ENCODE measurements around the gene EFCAB6. TPM values are rescaled to one million over a fixed set of nuclear protein-coding genes. Genes with fewer than 3 reads are reported as not detected.

The EFCAB6 gene
- polyA plus RNA-seq, 3 donors, result not detected

DNA sequence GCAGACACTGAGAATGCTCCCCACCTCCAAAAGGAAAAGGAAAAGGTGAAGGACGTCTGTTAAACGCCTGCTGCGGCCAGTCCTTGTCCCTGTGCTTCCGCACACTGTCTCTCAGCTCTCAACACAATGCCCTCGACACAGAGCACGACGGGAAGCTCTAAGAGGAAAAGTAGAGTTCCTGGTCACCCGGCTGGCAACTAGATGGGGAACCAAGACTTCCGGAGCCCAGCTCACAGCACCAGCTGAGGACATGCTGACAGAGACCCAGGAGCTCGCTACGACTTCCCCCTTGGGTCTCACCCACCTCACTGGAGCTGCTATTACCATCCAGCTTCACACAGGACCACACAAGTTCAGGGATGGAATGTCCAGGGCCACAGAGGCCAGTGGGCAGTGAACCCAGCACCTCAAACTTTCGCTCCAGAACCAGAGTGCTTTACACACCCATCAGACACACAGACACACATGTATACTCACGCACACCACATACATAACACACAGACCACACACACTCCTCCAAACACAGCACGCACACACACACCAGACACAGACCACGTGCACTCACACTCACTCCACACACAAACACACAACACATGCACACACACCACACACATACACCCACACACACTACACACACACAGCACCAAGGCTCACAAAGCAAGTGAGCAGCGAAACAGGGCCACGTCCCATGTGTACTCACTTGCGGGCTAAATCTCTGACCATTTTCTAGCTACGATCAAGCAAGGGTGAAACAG lies 40.6 kb upstream of the EFCAB6 start:
- Mint-ChIP-seq H3K27ac (peak overlapping the region in 1 of 7 donors; percentile 1), H3K4me3 (peak overlapping the region in 1 of 2 donors; percentile 8), H3K4me1 (peaks cover 7% of the 10 kb centered on the region), H3K36me3 (no peaks in the 10 kb centered on the region), H3K27me3 (ENCODE audit: low read depth in 3 of 3) (peaks cover 3 to 5% (median 5%) of the 10 kb centered on the region in 3 donors), H3K9me3 (peaks cover 0 to 7% (median 4%) of the 10 kb centered on the region in 7 donors)
- peak overlapping the region in 1 of 2 donors; percentile 27 for H3K27ac ChIP-seq (ENCODE audit: low read depth in 1 of 2, low read length in 2 of 2)
- DNase-seq, result peak in 1 of 3 donors; percentile 22
- peak overlapping the region; percentile 74 for H2AFZ ChIP-seq (ENCODE audit: insufficient read depth, low read depth, low read length, poor library complexity, severe bottlenecking)
- no peaks in the 10 kb centered on the region for H3K27me3 ChIP-seq (ENCODE audit: control insufficient read depth in 2 of 2, insufficient read depth in 2 of 2, low read length in 2 of 2)
- 53% methylated on average over 15 of the region's 19 CpGs for WGBS (ENCODE audit: insufficient coverage)
- no peak overlapping the region for H3K9ac ChIP-seq (ENCODE audit: insufficient read depth, low read length, poor library complexity, severe bottlenecking)
- H4K20me1 ChIP-seq (ENCODE audit: insufficient read depth, low read length), result no peaks in the 10 kb centered on the region
- H3K79me2 ChIP-seq (ENCODE audit: insufficient read depth, low read length), result no peaks in the 10 kb centered on the region
- H3K4me3 ChIP-seq (replicated peaks in 1 of 3; ENCODE audit: low read depth in 2 of 3, low read length in 3 of 3), result peak overlapping the region in 1 of 3 experiments; percentile 34
- peaks cover 0 to 14% of the 10 kb centered on the region in 2 donors for H3K4me1 ChIP-seq (ENCODE audit: control insufficient read depth in 1 of 2, insufficient read depth in 2 of 2, low read length in 2 of 2)
- peak overlapping the region; percentile 38 for H3K4me2 ChIP-seq (replicated peaks; ENCODE audit: extremely low read depth, low read length, poor library complexity, severe bottlenecking)
- H3K9me3 ChIP-seq (replicated peaks in 1 of 2; ENCODE audit: control insufficient read depth in 1 of 2, insufficient read depth in 1 of 2, low read length in 2 of 2), result no peaks in the 10 kb centered on the region
- TF ChIP-seq, protein P1, sequence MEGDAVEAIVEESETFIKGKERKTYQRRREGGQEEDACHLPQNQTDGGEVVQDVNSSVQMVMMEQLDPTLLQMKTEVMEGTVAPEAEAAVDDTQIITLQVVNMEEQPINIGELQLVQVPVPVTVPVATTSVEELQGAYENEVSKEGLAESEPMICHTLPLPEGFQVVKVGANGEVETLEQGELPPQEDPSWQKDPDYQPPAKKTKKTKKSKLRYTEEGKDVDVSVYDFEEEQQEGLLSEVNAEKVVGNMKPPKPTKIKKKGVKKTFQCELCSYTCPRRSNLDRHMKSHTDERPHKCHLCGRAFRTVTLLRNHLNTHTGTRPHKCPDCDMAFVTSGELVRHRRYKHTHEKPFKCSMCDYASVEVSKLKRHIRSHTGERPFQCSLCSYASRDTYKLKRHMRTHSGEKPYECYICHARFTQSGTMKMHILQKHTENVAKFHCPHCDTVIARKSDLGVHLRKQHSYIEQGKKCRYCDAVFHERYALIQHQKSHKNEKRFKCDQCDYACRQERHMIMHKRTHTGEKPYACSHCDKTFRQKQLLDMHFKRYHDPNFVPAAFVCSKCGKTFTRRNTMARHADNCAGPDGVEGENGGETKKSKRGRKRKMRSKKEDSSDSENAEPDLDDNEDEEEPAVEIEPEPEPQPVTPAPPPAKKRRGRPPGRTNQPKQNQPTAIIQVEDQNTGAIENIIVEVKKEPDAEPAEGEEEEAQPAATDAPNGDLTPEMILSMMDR (IDR thresholded peaks at IDR 0.05), result no peak
- no peaks in the 10 kb centered on the region for H3K36me3 ChIP-seq (replicated peaks in 1 of 2; ENCODE audit: control insufficient read depth in 1 of 2, insufficient read depth in 2 of 2, low read length in 2 of 2)
- intact Hi-C loops (cut with micrococcal nuclease), result no loop called here

DNA sequence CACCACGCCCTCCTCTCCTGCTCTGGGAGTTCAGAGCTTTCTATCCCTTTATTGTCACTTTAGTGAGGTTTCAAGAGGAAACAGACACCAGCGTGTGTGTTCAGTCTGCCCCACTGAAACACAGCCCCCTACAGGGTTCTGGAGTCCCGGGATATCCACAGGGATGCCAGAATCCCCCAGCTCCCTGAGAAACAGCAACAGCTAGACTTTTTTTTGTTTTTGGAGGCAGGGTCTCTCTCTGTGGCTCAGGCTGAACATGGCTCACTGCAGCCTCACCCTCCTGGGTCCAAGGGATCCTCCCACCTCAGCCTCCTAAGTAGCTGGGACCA lies 39.8 kb upstream of the EFCAB6 start:
- Mint-ChIP-seq H3K4me1 (peaks cover 7% of the 10 kb centered on the region), H3K36me3 (no peaks in the 10 kb centered on the region), H3K27ac (peak overlapping the region in 1 of 7 donors; percentile 21), H3K9me3 (peaks cover 0 to 6% (median 2%) of the 10 kb centered on the region in 7 donors), H3K27me3 (ENCODE audit: low read depth in 3 of 3) (peaks cover 2 to 3% (median 3%) of the 10 kb centered on the region in 3 donors), H3K4me3 (no peak overlapping the region)
- H3K27ac ChIP-seq (ENCODE audit: low read depth in 1 of 2, low read length in 2 of 2), result no peak overlapping the region
- peak overlapping the region; percentile 74 for H2AFZ ChIP-seq (ENCODE audit: insufficient read depth, low read depth, low read length, poor library complexity, severe bottlenecking)
- H3K9me3 ChIP-seq (replicated peaks in 1 of 2; ENCODE audit: control insufficient read depth in 1 of 2, insufficient read depth in 1 of 2, low read length in 2 of 2), result no peaks in the 10 kb centered on the region
- no peak overlapping the region for H3K9ac ChIP-seq (ENCODE audit: insufficient read depth, low read length, poor library complexity, severe bottlenecking)
- DNase-seq, result no peak
- TF ChIP-seq, protein P1 (IDR thresholded peaks at IDR 0.05), result no peak
- H3K27me3 ChIP-seq (ENCODE audit: control insufficient read depth in 2 of 2, insufficient read depth in 2 of 2, low read length in 2 of 2), result no peaks in the 10 kb centered on the region
- H3K4me2 ChIP-seq (replicated peaks; ENCODE audit: extremely low read depth, low read length, poor library complexity, severe bottlenecking), result no peak overlapping the region
- no peaks in the 10 kb centered on the region for H4K20me1 ChIP-seq (ENCODE audit: insufficient read depth, low read length)
- H3K36me3 ChIP-seq (replicated peaks in 1 of 2; ENCODE audit: control insufficient read depth in 1 of 2, insufficient read depth in 2 of 2, low read length in 2 of 2), result no peaks in the 10 kb centered on the region
- 80% methylated on average over 2 of the region's 3 CpGs for WGBS (ENCODE audit: insufficient coverage)
- H3K4me3 ChIP-seq (replicated peaks in 1 of 3; ENCODE audit: low read depth in 2 of 3, low read length in 3 of 3), result no peak overlapping the region
- H3K79me2 ChIP-seq (ENCODE audit: insufficient read depth, low read length), result no peaks in the 10 kb centered on the region
- peaks cover 0 to 14% of the 10 kb centered on the region in 2 donors for H3K4me1 ChIP-seq (ENCODE audit: control insufficient read depth in 1 of 2, insufficient read depth in 2 of 2, low read length in 2 of 2)
- intact Hi-C loops (cut with micrococcal nuclease), result no loop called here

Measured in CD14-positive monocyte (primary cell).